ENCODE data around the gene SAMD14.

- TF ChIP-seq, protein P1, sequence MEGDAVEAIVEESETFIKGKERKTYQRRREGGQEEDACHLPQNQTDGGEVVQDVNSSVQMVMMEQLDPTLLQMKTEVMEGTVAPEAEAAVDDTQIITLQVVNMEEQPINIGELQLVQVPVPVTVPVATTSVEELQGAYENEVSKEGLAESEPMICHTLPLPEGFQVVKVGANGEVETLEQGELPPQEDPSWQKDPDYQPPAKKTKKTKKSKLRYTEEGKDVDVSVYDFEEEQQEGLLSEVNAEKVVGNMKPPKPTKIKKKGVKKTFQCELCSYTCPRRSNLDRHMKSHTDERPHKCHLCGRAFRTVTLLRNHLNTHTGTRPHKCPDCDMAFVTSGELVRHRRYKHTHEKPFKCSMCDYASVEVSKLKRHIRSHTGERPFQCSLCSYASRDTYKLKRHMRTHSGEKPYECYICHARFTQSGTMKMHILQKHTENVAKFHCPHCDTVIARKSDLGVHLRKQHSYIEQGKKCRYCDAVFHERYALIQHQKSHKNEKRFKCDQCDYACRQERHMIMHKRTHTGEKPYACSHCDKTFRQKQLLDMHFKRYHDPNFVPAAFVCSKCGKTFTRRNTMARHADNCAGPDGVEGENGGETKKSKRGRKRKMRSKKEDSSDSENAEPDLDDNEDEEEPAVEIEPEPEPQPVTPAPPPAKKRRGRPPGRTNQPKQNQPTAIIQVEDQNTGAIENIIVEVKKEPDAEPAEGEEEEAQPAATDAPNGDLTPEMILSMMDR (IDR thresholded peaks at IDR 0.05; ENCODE audit: borderline replicate concordance, extremely low read depth, low read length, poor library complexity, severe bottlenecking) = no peak
- TF ChIP-seq EZH2 (IDR thresholded peaks at IDR 0.05; ENCODE audit: borderline replicate concordance, low read depth, low read length, severe bottlenecking) = no peak
Observed at GRCh38 chr17:50175035-50175807, 45.3 kb upstream of the SAMD14 start.

Measured in DND-41 (cell line).